Gastrocnemius medialis (tissue), 4 donors: ENCODE measurements around the gene CD52. TPM values are rescaled to one million over a fixed set of nuclear protein-coding genes. Genes with fewer than 3 reads are reported as not detected.

Experiments used
- ATAC-seq, 2 donors: fragments of 150-250 bp; one replicate each; pipeline ENCODE4 v1.9.1; 2016
- DNase-seq, 2 donors: peaks; one replicate each; pipeline ENCODE4 v3.0.0-alpha.2; 2019
- H3K27ac ChIP-seq, 4 donors: fragments of 200-600 bp; sonication (generic); 1 replicate in 1 of 4; 2 replicates in 3 of 4; pipeline ENCODE4 v1.5.1; 2016 to 2018; ENCODE audit warnings: mild to moderate bottlenecking in 2 of 4, moderate library complexity in 1 of 4
- H3K27me3 ChIP-seq, 3 donors: fragments of 200-600 bp; sonication (generic) in 2 of 3; 1 replicate in 1 of 3; 2 replicates in 2 of 3; pipeline versions ENCODE4 v1.5.1 to v1.6.0; 2016 to 2019; ENCODE audit warnings: mild to moderate bottlenecking in 1 of 3, moderate library complexity in 1 of 3
- H3K36me3 ChIP-seq, 2 donors: fragments of 200-600 bp; sonication (generic) in 1 of 2; one replicate each; pipeline ENCODE4 v1.5.1; 2017 to 2018
- H3K4me1 ChIP-seq, 2 donors: fragments of 200-600 bp; sonication (generic) in 1 of 2; one replicate each; pipeline ENCODE4 v1.5.1; 2016 to 2017; ENCODE audit warnings: mild to moderate bottlenecking in 2 of 2
- H3K4me3 ChIP-seq, 4 donors: fragments of 200-600 bp; sonication (generic) in 3 of 4; 1 replicate in 1 of 4; 2 replicates in 3 of 4; pipeline ENCODE4 v1.5.1; 2016 to 2019; ENCODE audit warnings: mild to moderate bottlenecking in 2 of 4
- H3K9me3 ChIP-seq, 3 donors: fragments of 200-600 bp; sonication (generic) in 2 of 3; 1 replicate in 1 of 3; 2 replicates in 2 of 3; pipeline ENCODE4 v1.5.1; 2016 to 2019
- POLR2A ChIP-seq, 2 donors: fragments of 450-650 bp; IDR thresholded peaks; one replicate each; pipeline ENCODE4 v1.6.1; 2017; ENCODE audit warnings: antibody characterized with exemption in 2 of 2, mild to moderate bottlenecking in 2 of 2, moderate library complexity in 2 of 2
- in situ Hi-C, 4 donors: fragments of 200-750 bp; cut with MboI; loops; one replicate each; pipeline versions ENCODE4 v1.15.0 to v1.8.0; 2017; ENCODE audit warnings: low sequenced_read_pairs in 4 of 4
- intact Hi-C: fragments of 100-400 bp; cut with DNase I; formaldehyde crosslinking; loops from one replicate; pipeline ENCODE4 v1.15.1; 2023; ENCODE audit warnings: low total_unique reads
- total RNA-seq, 4 donors: library from RNA; depleted of rRNA; stranded (reverse); fragments of >200 nt; gene quantifications; one replicate each; pipeline versions ENCODE4 v1.1.0 to v1.2.3, GENCODE V29; 2016
- TF ChIP-seq, protein P1 (sequence below), 5 experiments: fragments of 450-650 bp in 3 of 5; fragments of 200-600 bp in 2 of 5; sonication (generic) in 2 of 5; IDR thresholded peaks in 4 of 5; conservative IDR thresholded peaks in 1 of 5; 1 replicate in 4 of 5; 2 replicates in 1 of 5; pipeline ENCODE4 v1.5.1; 2016 to 2019; ENCODE audit warnings: antibody characterized with exemption in 5 of 5, mild to moderate bottlenecking in 3 of 5, moderate library complexity in 3 of 5

CD52 gene
- total RNA-seq, 4 donors from 2014 or later = 1.4 to 2.8 TPM; not detected in 2

- H3K4me3 ChIP-seq = no peak overlapping the region
- intact Hi-C loops = no loop called here
- H3K36me3 ChIP-seq = no peaks in the 10 kb centered on the region
- peaks cover 35 to 39% (median 38%) of the 10 kb centered on the region in 3 donors for H3K27me3 ChIP-seq
- no peaks in the 10 kb centered on the region for H3K9me3 ChIP-seq
- ATAC-seq = no peak
- DNase-seq = no peak
- H3K27ac ChIP-seq = no peak overlapping the region
- H3K4me1 ChIP-seq = peaks cover 0 to 5% of the 10 kb centered on the region in 2 donors
- in situ Hi-C loops = no loop called here
- TF ChIP-seq, protein P1, sequence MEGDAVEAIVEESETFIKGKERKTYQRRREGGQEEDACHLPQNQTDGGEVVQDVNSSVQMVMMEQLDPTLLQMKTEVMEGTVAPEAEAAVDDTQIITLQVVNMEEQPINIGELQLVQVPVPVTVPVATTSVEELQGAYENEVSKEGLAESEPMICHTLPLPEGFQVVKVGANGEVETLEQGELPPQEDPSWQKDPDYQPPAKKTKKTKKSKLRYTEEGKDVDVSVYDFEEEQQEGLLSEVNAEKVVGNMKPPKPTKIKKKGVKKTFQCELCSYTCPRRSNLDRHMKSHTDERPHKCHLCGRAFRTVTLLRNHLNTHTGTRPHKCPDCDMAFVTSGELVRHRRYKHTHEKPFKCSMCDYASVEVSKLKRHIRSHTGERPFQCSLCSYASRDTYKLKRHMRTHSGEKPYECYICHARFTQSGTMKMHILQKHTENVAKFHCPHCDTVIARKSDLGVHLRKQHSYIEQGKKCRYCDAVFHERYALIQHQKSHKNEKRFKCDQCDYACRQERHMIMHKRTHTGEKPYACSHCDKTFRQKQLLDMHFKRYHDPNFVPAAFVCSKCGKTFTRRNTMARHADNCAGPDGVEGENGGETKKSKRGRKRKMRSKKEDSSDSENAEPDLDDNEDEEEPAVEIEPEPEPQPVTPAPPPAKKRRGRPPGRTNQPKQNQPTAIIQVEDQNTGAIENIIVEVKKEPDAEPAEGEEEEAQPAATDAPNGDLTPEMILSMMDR (IDR thresholded peaks at IDR 0.05 in 4 of 5, conservative IDR thresholded peaks at IDR 0.05 in 1 of 5) = no peak
- TF ChIP-seq POLR2A (IDR thresholded peaks at IDR 0.05) = no peak
Measured at GRCh38 chr1:26358411-26359384, 40.9 kb downstream of the CD52 start.

- no peak for ATAC-seq
- in situ Hi-C loops = no loop called here
- Histone ChIP-seq H3K4me3 (peak overlapping the region in 3 of 4 donors; percentile 13 to 20 (median 13)), H3K4me1 (peaks cover 0 to 5% of the 10 kb centered on the region in 2 donors), H3K27ac (no peak overlapping the region), H3K36me3 (no peaks in the 10 kb centered on the region), H3K27me3 (peaks cover 35 to 47% (median 38%) of the 10 kb centered on the region in 3 donors), H3K9me3 (no peaks in the 10 kb centered on the region)
- TF ChIP-seq, protein P1 (IDR thresholded peaks at IDR 0.05 in 4 of 5, conservative IDR thresholded peaks at IDR 0.05 in 1 of 5) = no peak
- no peak for TF ChIP-seq POLR2A (IDR thresholded peaks at IDR 0.05)
- DNase-seq = no peak
- intact Hi-C loops = no loop called here
Measured at GRCh38 chr1:26359981-26360806, 42.4 kb downstream of the CD52 start.

- DNase-seq = no peak
Measured at GRCh38 chr1:26360807-26361604, 43.2 kb downstream of the CD52 start.

More at GRCh38 chr1:26360807-26361604, 43.2 kb downstream of the CD52 start:
- TF ChIP-seq, protein P1 (IDR thresholded peaks at IDR 0.05 in 4 of 5, conservative IDR thresholded peaks at IDR 0.05 in 1 of 5) = no peak
- TF ChIP-seq POLR2A (IDR thresholded peaks at IDR 0.05) = no peak
- Histone ChIP-seq H3K36me3 (no peaks in the 10 kb centered on the region), H3K9me3 (no peaks in the 10 kb centered on the region), H3K27me3 (peaks cover 35 to 47% (median 38%) of the 10 kb centered on the region in 3 donors), H3K27ac (no peak overlapping the region), H3K4me1 (peaks cover 0 to 5% of the 10 kb centered on the region in 2 donors), H3K4me3 (peak overlapping the region in 3 of 4 donors; percentile 13 to 20 (median 13))
- no peak for ATAC-seq
- in situ Hi-C loops = no loop called here
- intact Hi-C loops = no loop called here
